A673 (cell line): ENCODE data around the gene AIMP1.

ENCODE experiments used
- EZH2 ChIP-seq: fragments of 200-600 bp; sonication (generic); IDR thresholded peaks from 2 replicates; pipeline ENCODE4 v1.6.1; 2017; ENCODE audit warnings: borderline replicate concordance, low read depth, mild to moderate bottlenecking, mixed read lengths, antibody characterized with exemption, low read length; ENCODE audit not compliant: poor library complexity, severe bottlenecking
- TF ChIP-seq, protein P1 (sequence below): fragments of 300-800, 200-600 bp; sonication (generic); conservative IDR thresholded peaks from 2 replicates; pipeline ENCODE4 v1.5.1; 2017; ENCODE audit warnings: low read depth, mild to moderate bottlenecking, antibody characterized with exemption, low read length, moderate library complexity, mixed read lengths

DNA sequence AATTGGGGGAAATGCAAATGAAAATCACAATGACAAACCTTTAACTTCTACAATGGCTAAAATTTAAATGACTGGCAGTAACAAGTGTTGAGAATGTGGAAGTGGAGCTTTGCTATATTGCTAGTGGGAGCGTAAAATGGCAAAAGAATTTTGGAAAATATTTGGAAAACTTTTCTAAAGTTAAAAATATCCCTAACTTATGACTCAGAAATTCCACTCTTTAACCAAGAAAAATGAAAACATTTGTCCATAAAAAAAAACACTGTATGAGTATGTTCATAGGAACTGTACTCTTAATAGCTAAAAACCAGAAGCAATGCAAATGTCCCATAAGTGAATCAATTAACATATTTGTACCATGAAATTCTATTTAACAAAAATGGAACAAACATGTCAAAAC, 4.0 kb upstream of the AIMP1 start:
- TF ChIP-seq, protein P1, sequence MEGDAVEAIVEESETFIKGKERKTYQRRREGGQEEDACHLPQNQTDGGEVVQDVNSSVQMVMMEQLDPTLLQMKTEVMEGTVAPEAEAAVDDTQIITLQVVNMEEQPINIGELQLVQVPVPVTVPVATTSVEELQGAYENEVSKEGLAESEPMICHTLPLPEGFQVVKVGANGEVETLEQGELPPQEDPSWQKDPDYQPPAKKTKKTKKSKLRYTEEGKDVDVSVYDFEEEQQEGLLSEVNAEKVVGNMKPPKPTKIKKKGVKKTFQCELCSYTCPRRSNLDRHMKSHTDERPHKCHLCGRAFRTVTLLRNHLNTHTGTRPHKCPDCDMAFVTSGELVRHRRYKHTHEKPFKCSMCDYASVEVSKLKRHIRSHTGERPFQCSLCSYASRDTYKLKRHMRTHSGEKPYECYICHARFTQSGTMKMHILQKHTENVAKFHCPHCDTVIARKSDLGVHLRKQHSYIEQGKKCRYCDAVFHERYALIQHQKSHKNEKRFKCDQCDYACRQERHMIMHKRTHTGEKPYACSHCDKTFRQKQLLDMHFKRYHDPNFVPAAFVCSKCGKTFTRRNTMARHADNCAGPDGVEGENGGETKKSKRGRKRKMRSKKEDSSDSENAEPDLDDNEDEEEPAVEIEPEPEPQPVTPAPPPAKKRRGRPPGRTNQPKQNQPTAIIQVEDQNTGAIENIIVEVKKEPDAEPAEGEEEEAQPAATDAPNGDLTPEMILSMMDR, result no peak
- TF ChIP-seq EZH2, result no peak
